ENCODE measurements around the gene PTOV1. TPM values are rescaled to one million over a fixed set of nuclear protein-coding genes. Genes with fewer than 3 reads are reported as not detected.

The PTOV1 gene
- total RNA-seq, 4 donors from 2014 or later = 77.6 to 88.2 (median 87.0) TPM

DNA sequence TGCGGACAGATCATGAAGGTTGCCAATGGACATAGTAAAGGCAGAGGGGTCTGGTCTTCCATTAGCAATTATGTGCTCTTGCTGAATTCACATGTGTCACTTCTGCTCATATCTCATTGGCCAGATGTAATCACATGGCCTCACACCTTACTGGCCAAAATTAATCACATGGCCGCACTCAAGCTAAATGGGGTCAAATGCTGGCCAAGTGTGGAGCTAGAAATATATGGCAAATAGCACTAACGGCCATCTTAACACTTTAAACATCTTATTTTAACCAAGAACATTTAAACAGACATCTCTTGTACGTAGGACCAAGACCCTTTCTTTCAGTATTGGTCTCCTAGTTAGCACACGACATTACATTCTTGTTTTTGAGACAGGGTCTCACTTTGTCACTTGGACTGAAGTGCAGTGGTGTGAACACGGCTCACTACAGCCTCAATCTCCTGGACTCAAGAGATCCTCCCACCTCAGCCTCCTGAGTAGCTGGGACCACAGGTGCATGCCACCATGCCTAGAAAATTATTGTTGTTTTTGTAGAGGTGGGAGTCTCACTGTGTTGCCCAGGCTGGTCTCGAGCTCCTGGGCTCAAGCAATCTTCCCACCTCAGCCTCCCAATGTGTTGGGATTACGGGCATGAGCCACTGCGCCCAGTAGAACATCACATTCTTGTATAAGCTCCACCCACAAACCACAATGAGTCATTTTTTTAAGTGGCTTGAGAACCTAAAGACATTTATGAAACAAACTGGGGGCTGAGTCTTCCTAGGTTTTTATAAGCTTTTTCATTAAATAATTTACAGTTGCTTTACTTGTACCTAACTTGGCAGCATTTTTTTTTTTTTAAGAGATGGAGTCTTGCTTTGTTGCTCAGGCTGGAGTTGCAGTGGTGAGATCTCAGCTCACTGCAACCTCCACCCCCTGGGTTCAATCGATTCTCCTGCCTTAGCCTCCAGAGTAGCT lies 2.9 kb upstream of the PTOV1 start:
- Histone ChIP-seq H3K27me3 (no peaks in the 10 kb centered on the region), H3K9me3 (no peaks in the 10 kb centered on the region), H3K4me1 (peaks cover 35 to 36% of the 10 kb centered on the region in 2 donors), H3K27ac (peak overlapping the region; percentile 94 to 99 (median 97)), H3K36me3 (no peaks in the 10 kb centered on the region), H3K4me3 (no peak overlapping the region)
- TF ChIP-seq, protein P1, sequence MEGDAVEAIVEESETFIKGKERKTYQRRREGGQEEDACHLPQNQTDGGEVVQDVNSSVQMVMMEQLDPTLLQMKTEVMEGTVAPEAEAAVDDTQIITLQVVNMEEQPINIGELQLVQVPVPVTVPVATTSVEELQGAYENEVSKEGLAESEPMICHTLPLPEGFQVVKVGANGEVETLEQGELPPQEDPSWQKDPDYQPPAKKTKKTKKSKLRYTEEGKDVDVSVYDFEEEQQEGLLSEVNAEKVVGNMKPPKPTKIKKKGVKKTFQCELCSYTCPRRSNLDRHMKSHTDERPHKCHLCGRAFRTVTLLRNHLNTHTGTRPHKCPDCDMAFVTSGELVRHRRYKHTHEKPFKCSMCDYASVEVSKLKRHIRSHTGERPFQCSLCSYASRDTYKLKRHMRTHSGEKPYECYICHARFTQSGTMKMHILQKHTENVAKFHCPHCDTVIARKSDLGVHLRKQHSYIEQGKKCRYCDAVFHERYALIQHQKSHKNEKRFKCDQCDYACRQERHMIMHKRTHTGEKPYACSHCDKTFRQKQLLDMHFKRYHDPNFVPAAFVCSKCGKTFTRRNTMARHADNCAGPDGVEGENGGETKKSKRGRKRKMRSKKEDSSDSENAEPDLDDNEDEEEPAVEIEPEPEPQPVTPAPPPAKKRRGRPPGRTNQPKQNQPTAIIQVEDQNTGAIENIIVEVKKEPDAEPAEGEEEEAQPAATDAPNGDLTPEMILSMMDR (IDR thresholded peaks at IDR 0.05 in 4 of 5, conservative IDR thresholded peaks at IDR 0.05 in 1 of 5) = no peak
- TF ChIP-seq POLR2A (IDR thresholded peaks at IDR 0.05) = no peak
- no peak for ATAC-seq
- in situ Hi-C loops (cut with MboI; ENCODE audit: low sequenced_read_pairs in 4 of 4) = no loop called here
- DNase-seq = no peak
- intact Hi-C loops (cut with DNase I; ENCODE audit: low total_unique reads) = no loop called here

DNA sequence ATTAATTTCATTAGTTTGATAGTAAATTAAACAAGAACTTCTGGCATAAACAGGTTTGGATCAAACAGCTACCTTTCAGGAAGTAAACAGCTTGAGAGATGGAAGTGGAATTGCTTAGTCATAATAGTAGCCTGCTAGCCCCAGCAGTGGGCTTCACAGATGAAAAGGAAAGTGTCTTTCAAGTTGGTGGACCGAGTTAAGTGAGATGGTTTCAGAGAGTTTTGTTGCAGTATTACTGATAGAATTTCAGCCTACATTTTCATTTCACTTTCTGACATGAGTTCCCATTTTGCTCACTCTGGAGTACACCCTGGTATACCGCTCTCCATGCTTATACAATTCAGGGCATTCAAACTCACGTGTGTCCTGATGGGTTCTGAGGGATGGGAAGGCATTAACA lies 2.0 kb upstream of the PTOV1 start:
- H3K27ac ChIP-seq = peak overlapping the region; percentile 94 to 99 (median 97)
- intact Hi-C loops (cut with DNase I; ENCODE audit: low total_unique reads) = no loop called here
- TF ChIP-seq, protein P1 (IDR thresholded peaks at IDR 0.05 in 4 of 5, conservative IDR thresholded peaks at IDR 0.05 in 1 of 5) = no peak
- no peak for TF ChIP-seq POLR2A (IDR thresholded peaks at IDR 0.05)

DNA sequence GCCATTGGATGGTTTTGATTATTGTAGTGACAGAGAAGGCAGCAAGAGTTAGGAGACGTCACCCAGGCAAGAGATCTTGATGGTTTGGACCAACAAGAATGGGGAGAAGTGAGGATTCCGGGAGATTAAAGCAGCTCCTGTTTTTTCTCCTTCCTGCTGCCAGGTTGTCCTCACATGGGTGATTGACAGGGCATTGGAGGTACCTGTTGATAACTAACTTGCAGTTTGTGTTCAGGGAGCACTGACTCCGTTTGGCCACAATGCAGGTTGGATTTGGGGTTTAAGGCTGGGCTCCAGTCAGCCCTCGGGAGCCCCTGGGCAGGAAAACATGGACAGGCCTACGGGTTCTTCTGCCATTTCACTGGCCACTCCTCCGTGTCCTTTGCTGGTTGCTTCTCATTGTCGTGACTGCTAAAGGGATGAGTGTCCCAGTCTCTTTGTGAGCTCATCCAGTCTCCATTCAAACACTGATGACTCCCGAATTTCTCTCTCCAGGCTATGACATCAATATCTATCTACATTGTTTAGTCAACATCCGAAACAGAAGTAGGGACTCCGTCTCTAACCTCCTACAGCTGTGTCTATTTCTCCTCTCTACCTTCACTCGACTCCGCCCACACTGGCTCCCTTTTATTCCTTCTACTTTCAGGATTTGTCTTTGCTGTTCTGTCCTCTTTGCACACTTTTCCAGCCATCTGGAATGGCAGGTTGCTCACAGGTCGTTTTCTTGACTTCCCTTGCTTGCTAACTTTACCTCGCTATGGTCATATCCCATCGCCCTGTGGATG lies 1.3 kb upstream of the PTOV1 start:
- intact Hi-C loops (cut with DNase I; ENCODE audit: low total_unique reads) (loop anchor here (1.0 to 2.0 kb wide), 2 partner anchors 17 to 32 kb away; partner anchors contain the start of gene PNKP), in situ Hi-C loops (cut with MboI; ENCODE audit: low sequenced_read_pairs in 4 of 4) (no loop called here)
- Histone ChIP-seq H3K27ac (peak overlapping the region; percentile 94 to 99 (median 97)), H3K4me1 (peaks cover 31 to 35% of the 10 kb centered on the region in 2 donors), H3K36me3 (peaks cover 0 to 5% of the 10 kb centered on the region in 2 donors), H3K9me3 (no peaks in the 10 kb centered on the region), H3K4me3 (peak overlapping the region; percentile 49 to 79 (median 73)), H3K27me3 (no peaks in the 10 kb centered on the region)
- DNase-seq = no peak
- no peak for TF ChIP-seq POLR2A (IDR thresholded peaks at IDR 0.05)
- TF ChIP-seq, protein P1 (IDR thresholded peaks at IDR 0.05 in 4 of 5, conservative IDR thresholded peaks at IDR 0.05 in 1 of 5) = no peak
- ATAC-seq = no peak

More for the DNA sequence above, 2.0 kb upstream of the PTOV1 start:
- no peak for DNase-seq
- no peaks in the 10 kb centered on the region for H3K27me3 ChIP-seq
- no peaks in the 10 kb centered on the region for H3K36me3 ChIP-seq
- ATAC-seq = no peak
- H3K4me1 ChIP-seq = peaks cover 38 to 40% of the 10 kb centered on the region in 2 donors
- H3K9me3 ChIP-seq = no peaks in the 10 kb centered on the region
- in situ Hi-C loops (cut with MboI; ENCODE audit: low sequenced_read_pairs in 4 of 4) = no loop called here
- H3K4me3 ChIP-seq = no peak overlapping the region

DNA sequence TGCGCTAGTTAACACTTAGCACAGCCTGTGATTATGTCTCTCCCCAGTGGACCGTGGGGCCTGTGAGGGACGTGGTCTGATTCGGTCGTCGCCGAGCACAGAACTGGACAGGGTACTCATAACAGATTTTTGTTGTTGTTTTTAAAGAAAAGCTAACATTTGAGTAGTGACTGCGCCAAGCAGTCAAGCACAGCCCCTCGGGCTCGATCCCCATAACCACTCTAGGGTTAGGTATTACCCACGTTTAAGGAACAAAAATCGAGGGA lies 805 bp upstream of the PTOV1 start:
- H3K36me3 ChIP-seq = peaks cover 0 to 10% of the 10 kb centered on the region in 2 donors
- no peak for TF ChIP-seq POLR2A (IDR thresholded peaks at IDR 0.05)
- TF ChIP-seq, protein P1 (IDR thresholded peaks at IDR 0.05 in 4 of 5, conservative IDR thresholded peaks at IDR 0.05 in 1 of 5) = no peak
- DNase-seq = no peak
- intact Hi-C loops (cut with DNase I; ENCODE audit: low total_unique reads) (loop anchor here (1.0 to 2.0 kb wide), 2 partner anchors 17 to 33 kb away; partner anchors contain the start of gene PNKP), in situ Hi-C loops (cut with MboI; ENCODE audit: low sequenced_read_pairs in 4 of 4) (no loop called here)
- H3K9me3 ChIP-seq = no peaks in the 10 kb centered on the region
- H3K4me1 ChIP-seq = peaks cover 26 to 30% of the 10 kb centered on the region in 2 donors
- ATAC-seq = peak; percentile 4 to 6
- peak overlapping the region; percentile 94 to 99 (median 97) for H3K27ac ChIP-seq
- peak overlapping the region; percentile 49 to 79 (median 73) for H3K4me3 ChIP-seq
- no peaks in the 10 kb centered on the region for H3K27me3 ChIP-seq
